ENCODE measurements around the gene PLEKHA6. TPM values are rescaled to one million over a fixed set of nuclear protein-coding genes. Genes with fewer than 3 reads are reported as not detected.

PLEKHA6 gene
- total RNA-seq, 4 donors from 2014 or later, result 5.9 to 13.6 (median 8.4) TPM

- Histone ChIP-seq H3K36me3 (no peaks in the 10 kb centered on the region), H3K4me1 (no peaks in the 10 kb centered on the region), H3K4me3 (no peak overlapping the region), H3K27me3 (no peaks in the 10 kb centered on the region), H3K27ac (no peak overlapping the region), H3K9me3 (no peaks in the 10 kb centered on the region)
- TF ChIP-seq, protein P1, sequence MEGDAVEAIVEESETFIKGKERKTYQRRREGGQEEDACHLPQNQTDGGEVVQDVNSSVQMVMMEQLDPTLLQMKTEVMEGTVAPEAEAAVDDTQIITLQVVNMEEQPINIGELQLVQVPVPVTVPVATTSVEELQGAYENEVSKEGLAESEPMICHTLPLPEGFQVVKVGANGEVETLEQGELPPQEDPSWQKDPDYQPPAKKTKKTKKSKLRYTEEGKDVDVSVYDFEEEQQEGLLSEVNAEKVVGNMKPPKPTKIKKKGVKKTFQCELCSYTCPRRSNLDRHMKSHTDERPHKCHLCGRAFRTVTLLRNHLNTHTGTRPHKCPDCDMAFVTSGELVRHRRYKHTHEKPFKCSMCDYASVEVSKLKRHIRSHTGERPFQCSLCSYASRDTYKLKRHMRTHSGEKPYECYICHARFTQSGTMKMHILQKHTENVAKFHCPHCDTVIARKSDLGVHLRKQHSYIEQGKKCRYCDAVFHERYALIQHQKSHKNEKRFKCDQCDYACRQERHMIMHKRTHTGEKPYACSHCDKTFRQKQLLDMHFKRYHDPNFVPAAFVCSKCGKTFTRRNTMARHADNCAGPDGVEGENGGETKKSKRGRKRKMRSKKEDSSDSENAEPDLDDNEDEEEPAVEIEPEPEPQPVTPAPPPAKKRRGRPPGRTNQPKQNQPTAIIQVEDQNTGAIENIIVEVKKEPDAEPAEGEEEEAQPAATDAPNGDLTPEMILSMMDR (IDR thresholded peaks at IDR 0.05), result no peak
- no peak for TF ChIP-seq POLR2A (IDR thresholded peaks at IDR 0.05)
- no peak for DNase-seq
- intact Hi-C loops (cut with DNase I; ENCODE audit: low total_unique reads), result loop anchor here (5.0 kb wide), 1 partner anchor 104 kb away; no protein-coding TSS in a partner anchor
Measured at GRCh38 chr1:204361781-204362180, 2.1 kb upstream of the PLEKHA6 start.

GRCh38 chr1:204361341-204361771 is 1.6 kb upstream of the PLEKHA6 start:
- Histone ChIP-seq H3K9me3 (no peaks in the 10 kb centered on the region), H3K4me3 (no peak overlapping the region), H3K36me3 (no peaks in the 10 kb centered on the region), H3K27me3 (no peaks in the 10 kb centered on the region), H3K27ac (no peak overlapping the region), H3K4me1 (no peaks in the 10 kb centered on the region)
- DNase-seq, result no peak
- TF ChIP-seq POLR2A (IDR thresholded peaks at IDR 0.05), result no peak
- TF ChIP-seq, protein P1 (IDR thresholded peaks at IDR 0.05), result no peak
- intact Hi-C loops (cut with DNase I; ENCODE audit: low total_unique reads), result loop anchor here (5.0 kb wide), 1 partner anchor 104 kb away; no protein-coding TSS in a partner anchor

DNA sequence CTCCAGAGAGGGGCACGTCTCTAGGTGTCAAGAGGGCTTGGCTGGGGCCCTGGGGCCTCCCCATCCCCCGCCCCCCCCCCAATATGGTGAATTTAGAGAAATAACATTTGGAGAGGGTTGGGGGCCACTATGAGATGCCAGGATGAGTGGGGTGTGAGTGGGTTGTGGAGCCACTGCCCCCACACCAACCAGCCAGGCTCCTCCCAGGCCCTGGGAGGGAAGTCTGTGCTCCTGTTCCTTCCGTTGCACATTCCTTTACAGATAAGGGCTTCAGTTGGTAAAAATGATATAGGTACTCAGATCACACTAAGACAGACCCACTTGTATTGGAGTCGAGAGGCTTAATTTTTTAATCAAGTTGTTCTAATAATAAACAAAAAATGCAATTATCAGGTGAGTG is 585 bp upstream of the PLEKHA6 start:
- no peak for DNase-seq
- H3K9me3 ChIP-seq, result no peaks in the 10 kb centered on the region
- no peaks in the 10 kb centered on the region for H3K36me3 ChIP-seq
- intact Hi-C loops (cut with DNase I; ENCODE audit: low total_unique reads), result loop anchor here (5.0 kb wide), 1 partner anchor 103 kb away; no protein-coding TSS in a partner anchor
- H3K27ac ChIP-seq, result no peak overlapping the region
- no peak overlapping the region for H3K4me3 ChIP-seq
- TF ChIP-seq POLR2A (IDR thresholded peaks at IDR 0.05), result no peak
- TF ChIP-seq, protein P1 (IDR thresholded peaks at IDR 0.05), result no peak
- H3K4me1 ChIP-seq, result no peaks in the 10 kb centered on the region
- H3K27me3 ChIP-seq, result no peaks in the 10 kb centered on the region

DNA sequence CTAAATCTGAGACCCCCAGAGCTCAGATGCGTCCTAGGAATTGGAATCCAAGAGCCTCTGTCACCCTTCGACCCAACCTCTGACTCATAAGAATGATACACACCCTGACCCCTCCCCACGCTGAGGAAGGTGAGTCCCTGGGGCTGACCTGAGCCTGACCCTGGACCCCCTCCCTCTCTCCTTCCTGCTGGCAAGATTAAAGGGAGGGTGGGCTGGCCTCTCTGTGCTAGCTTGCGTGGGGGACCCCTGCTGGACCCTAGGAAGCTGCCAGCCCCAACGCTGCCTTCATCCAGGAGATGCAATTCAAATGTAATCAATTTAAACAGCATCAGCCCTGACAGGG is 627 bp downstream of the PLEKHA6 start:
- H3K36me3 ChIP-seq, result no peaks in the 10 kb centered on the region
- no peak for DNase-seq
- no peaks in the 10 kb centered on the region for H3K9me3 ChIP-seq
- no peak overlapping the region for H3K27ac ChIP-seq
- intact Hi-C loops (cut with DNase I; ENCODE audit: low total_unique reads), result no loop called here
- no peak overlapping the region for H3K4me3 ChIP-seq
- TF ChIP-seq POLR2A (IDR thresholded peaks at IDR 0.05), result no peak
- TF ChIP-seq, protein P1 (IDR thresholded peaks at IDR 0.05), result no peak
- H3K27me3 ChIP-seq, result no peaks in the 10 kb centered on the region
- no peaks in the 10 kb centered on the region for H3K4me1 ChIP-seq

GRCh38 chr1:204358605-204359004 is 1.1 kb downstream of the PLEKHA6 start:
- Histone ChIP-seq H3K4me1 (no peaks in the 10 kb centered on the region), H3K27me3 (no peaks in the 10 kb centered on the region), H3K9me3 (no peaks in the 10 kb centered on the region), H3K4me3 (no peak overlapping the region), H3K27ac (no peak overlapping the region), H3K36me3 (no peaks in the 10 kb centered on the region)
- TF ChIP-seq, protein P1 (IDR thresholded peaks at IDR 0.05), result no peak
- TF ChIP-seq POLR2A (IDR thresholded peaks at IDR 0.05), result no peak
- DNase-seq, result no peak
- intact Hi-C loops (cut with DNase I; ENCODE audit: low total_unique reads), result no loop called here
